Spleen (tissue), 7 donors: ENCODE measurements around the gene RABGGTA.

Experiments used
- POLR2A ChIP-seq, 3 donors: fragments of 450-650 bp; IDR thresholded peaks; one replicate each; pipeline ENCODE4 v1.5.1; 2017; ENCODE audit warnings: antibody characterized with exemption in 3 of 3, mild to moderate bottlenecking in 1 of 3
- TF ChIP-seq, protein P1 (sequence below), 11 experiments: fragments of 200-600 bp in 7 of 11; fragments of 450-650 bp in 4 of 11; sonication (generic) in 4 of 11; IDR thresholded peaks in 8 of 11; conservative IDR thresholded peaks in 3 of 11; 1 replicate in 7 of 11; 2 replicates in 4 of 11; pipeline versions ENCODE4 v1.4.0 to v1.8.0; 2016 to 2021; ENCODE audit warnings: antibody characterized with exemption in 11 of 11, inconsistent platforms in 4 of 11, mild to moderate bottlenecking in 1 of 11
- donor health status: DM: no; HTN: no; CAD: no; lungs with moderate emphysema.
- donor health status: DM: no; HTN: no; CAD: no.
- donor health status: DM: no; HTN: no; CAD: no.

DNA sequence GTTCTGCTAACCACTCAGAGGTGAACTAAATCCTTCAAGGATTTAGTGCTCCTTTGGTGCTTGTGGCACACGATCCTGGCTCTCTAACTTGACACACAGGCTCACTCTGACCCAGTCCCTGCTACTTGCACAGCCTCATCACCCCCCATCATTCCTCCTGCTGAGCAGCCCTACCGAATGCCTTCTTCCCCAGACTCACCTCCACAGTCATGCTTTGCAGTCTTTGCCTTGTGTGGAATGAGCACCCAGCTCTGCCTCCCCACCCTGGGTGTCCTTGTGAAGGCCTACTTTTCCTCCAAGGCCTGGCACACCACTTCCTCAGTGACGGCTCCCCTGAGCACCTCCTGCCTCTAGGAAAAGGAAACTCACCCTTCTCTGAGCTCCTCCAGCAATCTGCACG is 21.0 kb downstream of the RABGGTA start:
- TF ChIP-seq, protein P1, sequence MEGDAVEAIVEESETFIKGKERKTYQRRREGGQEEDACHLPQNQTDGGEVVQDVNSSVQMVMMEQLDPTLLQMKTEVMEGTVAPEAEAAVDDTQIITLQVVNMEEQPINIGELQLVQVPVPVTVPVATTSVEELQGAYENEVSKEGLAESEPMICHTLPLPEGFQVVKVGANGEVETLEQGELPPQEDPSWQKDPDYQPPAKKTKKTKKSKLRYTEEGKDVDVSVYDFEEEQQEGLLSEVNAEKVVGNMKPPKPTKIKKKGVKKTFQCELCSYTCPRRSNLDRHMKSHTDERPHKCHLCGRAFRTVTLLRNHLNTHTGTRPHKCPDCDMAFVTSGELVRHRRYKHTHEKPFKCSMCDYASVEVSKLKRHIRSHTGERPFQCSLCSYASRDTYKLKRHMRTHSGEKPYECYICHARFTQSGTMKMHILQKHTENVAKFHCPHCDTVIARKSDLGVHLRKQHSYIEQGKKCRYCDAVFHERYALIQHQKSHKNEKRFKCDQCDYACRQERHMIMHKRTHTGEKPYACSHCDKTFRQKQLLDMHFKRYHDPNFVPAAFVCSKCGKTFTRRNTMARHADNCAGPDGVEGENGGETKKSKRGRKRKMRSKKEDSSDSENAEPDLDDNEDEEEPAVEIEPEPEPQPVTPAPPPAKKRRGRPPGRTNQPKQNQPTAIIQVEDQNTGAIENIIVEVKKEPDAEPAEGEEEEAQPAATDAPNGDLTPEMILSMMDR (IDR thresholded peaks at IDR 0.05 in 8 of 11, conservative IDR thresholded peaks at IDR 0.05 in 3 of 11): no peak
- TF ChIP-seq POLR2A (IDR thresholded peaks at IDR 0.05): no peak
